BLaER1 (cell line): Measurements from ENCODE around the gene GNMT.
"Not testable (repeated sequence)": the region's sequence is repeated elsewhere in the genome, so short reads cannot be mapped to it uniquely, and the experiment has no call there.

Experiments
- H3K27ac ChIP-seq: shearing (Covaris generic); formaldehyde crosslinking; 2 replicates; pipeline ENCODE4 v1.8.1; 2022
- H3K27me3 ChIP-seq: shearing (Covaris generic); formaldehyde crosslinking; 2 replicates; pipeline ENCODE4 v1.8.1; 2022
- H3K36me3 ChIP-seq: shearing (Covaris generic); formaldehyde crosslinking; 2 replicates; pipeline ENCODE4 v1.8.1; 2022
- H3K4me1 ChIP-seq: shearing (Covaris generic); formaldehyde crosslinking; 2 replicates; pipeline ENCODE4 v1.8.1; 2022
- H3K4me2 ChIP-seq: shearing (Covaris generic); formaldehyde crosslinking; 2 replicates; pipeline ENCODE4 v1.8.1; 2022
- H3K4me3 ChIP-seq: shearing (Covaris generic); formaldehyde crosslinking; 2 replicates; pipeline ENCODE4 v1.8.1; 2022
- H3K9ac ChIP-seq: shearing (Covaris generic); formaldehyde crosslinking; 2 replicates; pipeline ENCODE4 v1.8.1; 2022
- H3K9me3 ChIP-seq: shearing (Covaris generic); formaldehyde crosslinking; 2 replicates; pipeline ENCODE4 v1.8.1; 2022
- H4K20me1 ChIP-seq: shearing (Covaris generic); formaldehyde crosslinking; 2 replicates; pipeline ENCODE4 v1.8.1; 2022
- Cebpa-rat ChIP-seq: shearing (Covaris generic); IDR thresholded peaks from 2 replicates; pipeline ENCODE4 v1.8.1; 2022

GNMT gene

GRCh38 chr6:42984001-42984923 lies 23.7 kb downstream of the GNMT start, which contains the start of gene PPP2R5D:
Gene PPP2R5D (plus strand): TSS chr6:42984570. CDS start chr6:42984678, 108 bp downstream.
- peak within 1 kb of the TSS; percentile 92 for H3K27ac ChIP-seq
- H4K20me1 ChIP-seq, result peaks cover 42% of the 10 kb centered on the region
- H3K4me3 ChIP-seq, result peak within 1 kb of the TSS; percentile 90
- no peak for TF ChIP-seq Cebpa-rat
- H3K9me3 ChIP-seq, result no peaks in the 10 kb centered on the region
- peaks cover 22% of the 10 kb centered on the region for H3K36me3 ChIP-seq
- no peaks in the 10 kb centered on the region for H3K27me3 ChIP-seq
- peak within 1 kb of the TSS; percentile 95 for H3K4me2 ChIP-seq
- peak within 1 kb of the TSS; percentile 91 for H3K9ac ChIP-seq
- H3K4me1 ChIP-seq, result peaks cover 55% of the 10 kb centered on the region

GRCh38 chr6:42984924-42985475 lies 24.4 kb downstream of the GNMT start:
- H3K4me2 ChIP-seq, result peak overlapping the region; percentile 95
- peak overlapping the region; percentile 90 for H3K4me3 ChIP-seq
- H3K36me3 ChIP-seq, result peaks cover 29% of the 10 kb centered on the region
- peak overlapping the region; percentile 91 for H3K9ac ChIP-seq
- peaks cover 48% of the 10 kb centered on the region for H3K4me1 ChIP-seq
- H3K27me3 ChIP-seq, result no peaks in the 10 kb centered on the region
- TF ChIP-seq Cebpa-rat, result no peak
- H3K9me3 ChIP-seq, result no peaks in the 10 kb centered on the region
- peak overlapping the region; percentile 92 for H3K27ac ChIP-seq
- peaks cover 48% of the 10 kb centered on the region for H4K20me1 ChIP-seq

DNA sequence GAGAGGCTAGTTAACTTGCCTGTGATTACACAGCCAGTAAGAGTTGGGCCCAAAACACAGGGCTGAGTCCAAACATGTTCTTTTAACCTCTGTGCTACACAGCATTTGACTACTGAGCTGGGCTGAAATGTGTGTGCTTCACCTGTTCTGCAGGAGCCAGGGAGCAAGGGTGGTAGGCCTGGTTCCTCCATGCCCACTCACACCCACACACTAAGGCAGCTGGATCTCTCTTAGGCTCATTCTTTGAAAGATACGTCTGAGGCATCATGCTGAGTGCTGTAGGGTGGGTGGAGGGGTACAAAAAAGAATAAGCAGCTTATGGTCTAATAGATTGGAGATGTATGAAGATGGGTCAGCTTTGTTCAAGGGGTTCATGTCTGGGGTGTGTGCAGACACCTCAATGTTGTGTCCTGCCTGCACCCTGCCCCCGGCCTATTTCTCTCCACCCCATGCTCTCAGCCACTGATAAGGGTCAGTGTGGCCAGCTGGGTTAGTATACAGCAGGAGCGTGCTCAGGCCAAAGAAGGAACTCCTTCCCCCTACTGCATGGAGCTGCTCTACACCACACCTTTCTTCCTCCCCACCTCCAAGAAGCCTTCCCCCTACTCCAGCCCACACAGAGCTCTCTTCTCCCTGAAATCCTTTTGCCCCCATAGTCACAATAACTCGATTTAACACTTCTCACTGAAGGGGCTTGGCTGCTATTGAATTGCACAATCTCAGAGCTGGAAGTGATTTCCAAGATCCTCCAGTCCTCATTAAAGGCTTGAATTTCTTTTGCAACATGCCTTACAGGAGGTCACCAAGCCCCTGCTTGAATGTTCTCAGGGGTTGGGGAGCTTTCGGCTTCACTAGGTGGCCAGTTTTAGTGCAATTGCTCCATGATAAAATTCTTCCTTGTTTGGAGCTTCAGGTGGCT lies 27.2 kb downstream of the GNMT start:
- H3K9ac ChIP-seq, result 0 out of 2 replicates have a peak overlapping the region, but pooled peaks have one; percentile 91
- H3K9me3 ChIP-seq, result no peaks in the 10 kb centered on the region
- peaks cover 57% of the 10 kb centered on the region for H3K36me3 ChIP-seq
- H3K4me2 ChIP-seq, result peak overlapping the region; percentile 95
- H3K27ac ChIP-seq, result no peak overlapping the region
- no peaks in the 10 kb centered on the region for H3K27me3 ChIP-seq
- no peak overlapping the region for H3K4me3 ChIP-seq
- no peak for TF ChIP-seq Cebpa-rat
- H3K4me1 ChIP-seq, result peaks cover 42% of the 10 kb centered on the region
- peaks cover 65% of the 10 kb centered on the region for H4K20me1 ChIP-seq

DNA sequence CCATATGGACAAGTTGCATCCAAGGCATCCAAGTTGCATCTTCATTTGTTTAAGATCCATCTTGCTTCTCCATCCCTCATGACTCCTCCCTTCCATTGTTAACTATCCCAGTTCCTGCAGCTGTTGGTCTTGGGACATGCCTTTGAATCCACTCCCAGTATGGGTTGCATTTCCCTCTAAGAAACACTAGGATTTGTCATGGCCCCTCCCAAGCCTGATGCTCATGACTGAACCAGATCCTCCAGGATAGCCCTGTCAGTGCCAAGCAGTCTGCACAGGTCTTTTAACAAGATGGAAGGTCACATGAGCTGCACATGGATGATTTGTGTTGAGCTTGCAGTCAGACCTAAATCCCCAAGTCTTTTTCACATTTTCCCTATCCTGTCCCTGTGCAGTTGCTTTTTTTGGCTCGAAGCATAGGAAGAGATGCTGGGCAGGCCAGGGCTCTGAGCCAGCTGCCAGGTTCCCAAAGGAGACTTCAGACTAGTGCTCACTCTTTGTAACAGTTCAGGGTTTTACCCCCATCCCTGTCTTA lies 28.0 kb downstream of the GNMT start:
- H3K4me3 ChIP-seq, result no peak overlapping the region
- H3K27me3 ChIP-seq, result no peaks in the 10 kb centered on the region
- peaks cover 39% of the 10 kb centered on the region for H3K4me1 ChIP-seq
- peaks cover 65% of the 10 kb centered on the region for H3K36me3 ChIP-seq
- H3K4me2 ChIP-seq, result no peak overlapping the region
- no peak overlapping the region for H3K9ac ChIP-seq
- peaks cover 66% of the 10 kb centered on the region for H4K20me1 ChIP-seq
- no peak overlapping the region for H3K27ac ChIP-seq
- no peak for TF ChIP-seq Cebpa-rat
- no peaks in the 10 kb centered on the region for H3K9me3 ChIP-seq

- no peaks in the 10 kb centered on the region for H3K27me3 ChIP-seq
- H3K36me3 ChIP-seq, result peaks cover 79% of the 10 kb centered on the region
- peaks cover 74% of the 10 kb centered on the region for H4K20me1 ChIP-seq
- H3K4me2 ChIP-seq, result no peak overlapping the region
- no peak overlapping the region for H3K9ac ChIP-seq
- H3K4me3 ChIP-seq, result no peak overlapping the region
- no peak for TF ChIP-seq Cebpa-rat
- no peaks in the 10 kb centered on the region for H3K9me3 ChIP-seq
- peaks cover 36% of the 10 kb centered on the region for H3K4me1 ChIP-seq
- H3K27ac ChIP-seq, result no peak overlapping the region
Observed at GRCh38 chr6:42989923-42990322, 29.4 kb downstream of the GNMT start.

GRCh38 chr6:42993445-42993844 lies 32.9 kb downstream of the GNMT start:
- Histone ChIP-seq H4K20me1 (peaks cover 52% of the 10 kb centered on the region), H3K9ac (no peak overlapping the region), H3K4me1 (0 out of 2 replicates have a peak, but pooled peaks cover 2% of the 10 kb centered on the region), H3K36me3 (peaks cover 78% of the 10 kb centered on the region), H3K9me3 (no peaks in the 10 kb centered on the region), H3K4me2 (no peak overlapping the region), H3K27ac (no peak overlapping the region), H3K4me3 (no peak overlapping the region), H3K27me3 (no peaks in the 10 kb centered on the region)
- no peak for TF ChIP-seq Cebpa-rat

DNA sequence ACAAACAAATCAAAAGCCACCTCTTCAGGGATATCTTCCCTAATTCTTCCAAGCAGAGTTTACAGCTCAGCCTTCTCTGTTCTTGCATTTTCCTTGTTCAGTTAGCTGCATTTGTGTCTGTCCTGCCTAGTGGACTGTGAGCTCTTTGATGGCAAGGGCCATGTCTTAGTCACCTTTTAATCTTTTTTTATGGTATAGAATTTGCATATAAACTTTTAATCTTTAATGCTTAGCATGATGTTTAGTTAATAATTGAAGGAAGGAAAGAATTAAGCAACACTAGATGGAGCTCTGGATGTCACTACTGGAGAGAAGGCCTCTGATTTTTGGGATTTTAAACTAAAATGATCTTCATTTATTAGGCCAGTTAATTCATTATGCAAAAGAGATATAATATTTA lies 36.0 kb downstream of the GNMT start:
- TF ChIP-seq Cebpa-rat, result no peak
- H3K4me2 ChIP-seq, result no peak overlapping the region
- H3K9me3 ChIP-seq, result no peaks in the 10 kb centered on the region
- H4K20me1 ChIP-seq, result peaks cover 40% of the 10 kb centered on the region
- no peak overlapping the region for H3K27ac ChIP-seq
- H3K36me3 ChIP-seq, result peaks cover 74% of the 10 kb centered on the region
- no peaks in the 10 kb centered on the region for H3K4me1 ChIP-seq
- H3K27me3 ChIP-seq, result no peaks in the 10 kb centered on the region
- no peak overlapping the region for H3K9ac ChIP-seq
- H3K4me3 ChIP-seq, result no peak overlapping the region

DNA sequence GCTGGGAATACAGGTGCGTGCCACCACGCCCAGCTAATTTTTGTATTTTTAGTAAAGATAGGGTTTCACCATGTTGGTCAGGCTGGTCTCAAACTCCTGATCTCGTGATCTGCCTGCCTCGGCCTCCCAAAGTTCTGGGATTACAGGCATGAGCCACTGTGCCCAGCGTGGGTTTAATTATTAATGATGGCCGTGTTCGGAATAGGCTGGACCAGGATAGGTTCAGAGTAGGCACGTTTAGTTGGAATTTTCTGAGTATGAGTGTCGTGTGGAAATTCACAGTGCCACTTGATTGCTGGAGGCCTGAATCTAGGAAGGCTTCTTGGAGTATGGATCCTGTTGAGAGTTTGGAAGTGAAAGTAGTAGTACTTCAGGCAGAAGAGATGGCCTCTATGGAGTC lies 37.7 kb downstream of the GNMT start:
- peaks cover 74% of the 10 kb centered on the region for H3K36me3 ChIP-seq
- not testable (repeated sequence) for H3K27me3 ChIP-seq, H3K27ac ChIP-seq, H3K9me3 ChIP-seq, H3K4me1 ChIP-seq, H3K4me3 ChIP-seq, H3K4me2 ChIP-seq, H3K9ac ChIP-seq
- H4K20me1 ChIP-seq, result peaks cover 48% of the 10 kb centered on the region

GRCh38 chr6:43001843-43002242 lies 41.3 kb downstream of the GNMT start:
- Histone ChIP-seq H3K27me3 (no peaks in the 10 kb centered on the region), H3K36me3 (peaks cover 78% of the 10 kb centered on the region), H3K4me1 (no peaks in the 10 kb centered on the region), H3K4me3 (no peak overlapping the region), H4K20me1 (peaks cover 27% of the 10 kb centered on the region; the same call in 1 of the 2 replicates), H3K4me2 (no peak overlapping the region), H3K9ac (no peak overlapping the region), H3K9me3 (no peaks in the 10 kb centered on the region), H3K27ac (no peak overlapping the region)
- no peak for TF ChIP-seq Cebpa-rat
